Ishikawa (cell line): ENCODE data around the gene SCG2.

Experiments used
- CEBPB ChIP-seq: IDR thresholded peaks from 2 replicates; pipeline ENCODE4 v1.6.1; 2012
- CREB1 ChIP-seq: IDR thresholded peaks from 2 replicates; pipeline ENCODE4 v1.6.1; 2012; ENCODE audit warnings: low read depth
- EGR1 ChIP-seq: IDR thresholded peaks from 2 replicates; pipeline ENCODE4 v1.6.1; 2012
- EP300 ChIP-seq: IDR thresholded peaks from 2 replicates; pipeline ENCODE4 v1.6.1; 2012; ENCODE audit warnings: borderline replicate concordance
- FOXM1 ChIP-seq: IDR thresholded peaks from 2 replicates; pipeline ENCODE4 v1.6.1; 2012; ENCODE audit warnings: low read depth, borderline replicate concordance
- MAX ChIP-seq: IDR thresholded peaks from 2 replicates; pipeline ENCODE4 v1.6.1; 2012
- NFIC ChIP-seq: IDR thresholded peaks from 2 replicates; pipeline ENCODE4 v1.6.1; 2012
- RAD21 ChIP-seq: IDR thresholded peaks from 2 replicates; pipeline ENCODE4 v1.6.1; 2012; ENCODE audit warnings: low read depth
- REST ChIP-seq: IDR thresholded peaks from 2 replicates; pipeline ENCODE4 v1.6.1; 2012; ENCODE audit warnings: low read depth, mild to moderate bottlenecking
- TAF1 ChIP-seq: IDR thresholded peaks from 2 replicates; pipeline ENCODE4 v1.6.1; 2012; ENCODE audit warnings: low read depth, mild to moderate bottlenecking
- TCF12 ChIP-seq: IDR thresholded peaks from 2 replicates; pipeline ENCODE4 v1.6.1; 2012; ENCODE audit warnings: low read depth
- TEAD4 ChIP-seq: IDR thresholded peaks from 2 replicates; pipeline ENCODE4 v1.6.1; 2012
- USF1 ChIP-seq: IDR thresholded peaks from 2 replicates; pipeline ENCODE4 v1.6.1; 2012
- YY1 ChIP-seq: IDR thresholded peaks from 2 replicates; pipeline ENCODE4 v1.6.1; 2012; ENCODE audit warnings: low read depth
- ZBTB7A ChIP-seq: IDR thresholded peaks from 2 replicates; pipeline ENCODE4 v1.6.1; 2012; ENCODE audit warnings: low read depth

SCG2 gene

GRCh38 chr2:223576873-223577272 lies 25.3 kb downstream of the SCG2 start:
- no peak for TF ChIP-seq ZBTB7A
- no peak for TF ChIP-seq TCF12
- TF ChIP-seq CEBPB = no peak
- no peak for TF ChIP-seq NFIC
- TF ChIP-seq YY1 = no peak
- no peak for TF ChIP-seq RAD21
- no peak for TF ChIP-seq TAF1
- no peak for TF ChIP-seq FOXM1
- TF ChIP-seq REST = no peak
- no peak for TF ChIP-seq USF1
- no peak for TF ChIP-seq MAX
- TF ChIP-seq EP300 = no peak
- TF ChIP-seq CREB1 = no peak
- no peak for TF ChIP-seq EGR1
- TF ChIP-seq TEAD4 = no peak

GRCh38 chr2:223570784-223571183 lies 31.4 kb downstream of the SCG2 start:
- TF ChIP-seq RAD21 (no peak), EGR1 (no peak), CREB1 (no peak), TCF12 (no peak), ZBTB7A (no peak), YY1 (no peak), NFIC (no peak), FOXM1 (no peak)

GRCh38 chr2:223566396-223566795 lies 35.8 kb downstream of the SCG2 start:
- no peak for TF ChIP-seq USF1
- TF ChIP-seq CREB1 = no peak
- TF ChIP-seq MAX = no peak
- TF ChIP-seq EP300 = no peak
- TF ChIP-seq TAF1 = no peak
- no peak for TF ChIP-seq FOXM1
- no peak for TF ChIP-seq CEBPB
- TF ChIP-seq ZBTB7A = no peak
- TF ChIP-seq REST = no peak
- no peak for TF ChIP-seq NFIC
- no peak for TF ChIP-seq EGR1

- peak; percentile 81 for TF ChIP-seq EGR1
- TF ChIP-seq REST = no peak
These were observed 38.7 kb downstream of the SCG2 start for GRCh38 chr2:223563462-223563861.

- TF ChIP-seq FOXM1 (no peak), EGR1 (no peak), CEBPB (no peak), CREB1 (no peak), NFIC (no peak), YY1 (no peak), TAF1 (no peak), RAD21 (no peak), EP300 (no peak), ZBTB7A (no peak), USF1 (no peak), TEAD4 (no peak), MAX (no peak), REST (no peak), TCF12 (no peak)
These were observed 40.1 kb downstream of the SCG2 start for GRCh38 chr2:223562078-223562477.
